Glomerular endothelial cell (primary cell): ENCODE data around the gene STAC3. TPM values are rescaled to one million over a fixed set of nuclear protein-coding genes. Genes with fewer than 3 reads are reported as not detected.

Experiments
- DNase-seq: peaks from one replicate; pipeline ENCODE4 v3.0.0-alpha.2; 2011; ENCODE audit warnings: low read depth, low spot score; ENCODE audit errors: extremely low read depth
- total RNA-seq: library from RNA; depleted of rRNA; stranded (reverse); fragments of >200 nt; gene quantifications from 2 replicates; pipeline ENCODE4 v1.2.3, GENCODE V29; 2015

Gene STAC3
- total RNA-seq, 1 donor from 2014 or later = 0.18 TPM

DNA sequence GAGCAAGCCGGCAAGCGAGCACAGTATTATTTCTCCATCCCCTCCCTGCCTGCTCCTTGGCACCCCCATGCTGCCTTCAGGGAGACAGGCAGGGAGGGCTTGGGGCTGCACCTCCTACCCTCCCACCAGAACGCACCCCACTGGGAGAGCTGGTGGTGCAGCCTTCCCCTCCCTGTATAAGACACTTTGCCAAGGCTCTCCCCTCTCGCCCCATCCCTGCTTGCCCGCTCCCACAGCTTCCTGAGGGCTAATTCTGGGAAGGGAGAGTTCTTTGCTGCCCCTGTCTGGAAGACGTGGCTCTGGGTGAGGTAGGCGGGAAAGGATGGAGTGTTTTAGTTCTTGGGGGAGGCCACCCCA is 38.3 kb downstream of the STAC3 start:
- no peak for DNase-seq

DNA sequence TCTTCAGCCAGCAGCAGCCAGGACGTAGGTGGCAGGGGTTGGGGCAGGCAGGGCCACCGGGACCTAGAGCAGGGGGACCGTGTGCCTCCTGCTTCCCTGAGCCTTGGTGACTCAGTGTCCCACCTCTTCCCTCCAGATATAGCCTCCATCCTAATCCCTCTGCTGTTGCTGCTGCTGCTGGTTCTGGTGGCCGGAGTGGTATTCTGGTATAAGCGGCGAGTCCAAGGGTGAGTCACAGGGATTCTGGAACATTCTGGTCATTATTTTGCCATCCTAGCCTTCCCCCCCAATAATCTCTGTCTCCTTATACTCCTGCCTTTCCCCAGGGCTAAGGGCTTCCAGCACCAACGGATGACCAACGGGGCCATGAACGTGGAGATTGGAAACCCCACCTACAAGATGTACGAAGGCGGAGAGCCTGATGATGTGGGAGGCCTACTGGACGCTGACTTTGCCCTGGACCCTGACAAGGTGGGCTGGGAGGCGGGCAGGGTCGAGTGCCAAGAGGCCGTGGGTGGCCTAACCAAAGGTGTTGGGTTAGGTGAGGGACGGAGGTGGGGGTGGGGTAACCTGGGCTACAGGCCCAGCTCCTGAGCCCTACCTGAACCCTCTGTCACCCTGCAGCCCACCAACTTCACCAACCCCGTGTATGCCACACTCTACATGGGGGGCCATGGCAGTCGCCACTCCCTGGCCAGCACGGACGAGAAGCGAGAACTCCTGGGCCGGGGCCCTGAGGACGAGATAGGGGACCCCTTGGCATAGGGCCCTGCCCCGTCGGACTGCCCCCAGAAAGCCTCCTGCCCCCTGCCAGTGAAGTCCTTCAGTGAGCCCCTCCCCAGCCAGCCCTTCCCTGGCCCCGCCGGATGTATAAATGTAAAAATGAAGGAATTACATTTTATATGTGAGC is 38.9 kb downstream of the STAC3 start:
- no peak for DNase-seq

- DNase-seq = no peak
Observed at GRCh38 chr12:57210926-57211692, 39.9 kb downstream of the STAC3 start.

- no peak for DNase-seq
Observed at GRCh38 chr12:57210461-57210860, 40.5 kb downstream of the STAC3 start.

DNA sequence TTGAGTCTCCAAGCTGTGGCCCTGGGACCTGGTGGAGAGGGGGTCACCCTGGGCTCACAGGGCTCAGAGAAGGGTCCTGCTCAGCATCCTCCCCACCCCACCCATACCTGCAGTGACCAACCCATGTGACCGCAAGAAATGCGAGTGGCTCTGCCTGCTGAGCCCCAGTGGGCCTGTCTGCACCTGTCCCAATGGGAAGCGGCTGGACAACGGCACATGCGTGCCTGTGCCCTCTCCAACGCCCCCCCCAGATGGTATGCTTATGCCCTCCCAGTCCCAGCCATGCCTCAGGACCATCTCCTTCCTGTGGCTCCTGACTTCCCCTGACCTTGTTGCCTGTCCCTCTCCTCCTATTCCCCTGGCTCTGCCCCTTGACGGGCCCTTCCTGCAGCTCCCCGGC is 41.1 kb downstream of the STAC3 start:
- DNase-seq = no peak

GRCh38 chr12:57208631-57209282 is 42.2 kb downstream of the STAC3 start:
- no peak for DNase-seq

- DNase-seq = no peak
Observed at GRCh38 chr12:57207731-57208630, 43.0 kb downstream of the STAC3 start.

- DNase-seq = no peak
Observed at GRCh38 chr12:57205931-57206330, 45.1 kb downstream of the STAC3 start.

DNA sequence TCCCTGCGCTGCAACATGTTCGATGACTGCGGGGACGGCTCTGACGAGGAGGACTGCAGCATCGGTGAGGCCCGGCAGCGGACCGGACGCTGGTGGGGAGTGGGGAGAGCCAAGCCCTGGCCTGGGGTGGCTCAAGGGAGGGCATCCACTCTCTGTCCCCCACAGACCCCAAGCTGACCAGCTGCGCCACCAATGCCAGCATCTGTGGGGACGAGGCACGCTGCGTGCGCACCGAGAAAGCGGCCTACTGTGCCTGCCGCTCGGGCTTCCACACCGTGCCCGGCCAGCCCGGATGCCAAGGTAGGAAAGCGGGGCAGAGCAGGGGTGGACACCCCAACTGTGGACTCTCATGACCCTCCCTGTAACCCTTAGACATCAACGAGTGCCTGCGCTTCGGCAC is 45.8 kb downstream of the STAC3 start:
- DNase-seq = no peak

GRCh38 chr12:57204454-57204853 is 46.5 kb downstream of the STAC3 start:
- DNase-seq = no peak

GRCh38 chr12:57203791-57204190 is 47.2 kb downstream of the STAC3 start:
- no peak for DNase-seq

DNA sequence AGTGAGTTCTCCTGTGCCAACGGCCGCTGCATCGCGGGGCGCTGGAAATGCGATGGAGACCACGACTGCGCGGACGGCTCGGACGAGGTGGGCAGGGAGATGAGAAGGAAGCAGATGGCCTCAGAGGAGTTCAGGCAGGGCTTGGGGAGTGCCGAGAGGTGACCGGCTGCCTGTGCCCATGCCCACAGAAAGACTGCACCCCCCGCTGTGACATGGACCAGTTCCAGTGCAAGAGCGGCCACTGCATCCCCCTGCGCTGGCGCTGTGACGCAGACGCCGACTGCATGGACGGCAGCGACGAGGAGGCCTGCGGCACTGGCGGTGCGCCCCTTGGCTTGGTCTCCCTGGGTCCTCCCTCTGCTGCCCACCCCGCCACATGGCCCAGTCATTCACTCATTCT is 47.8 kb downstream of the STAC3 start:
- no peak for DNase-seq

GRCh38 chr12:57202321-57202720 is 48.7 kb downstream of the STAC3 start:
- no peak for DNase-seq

DNA sequence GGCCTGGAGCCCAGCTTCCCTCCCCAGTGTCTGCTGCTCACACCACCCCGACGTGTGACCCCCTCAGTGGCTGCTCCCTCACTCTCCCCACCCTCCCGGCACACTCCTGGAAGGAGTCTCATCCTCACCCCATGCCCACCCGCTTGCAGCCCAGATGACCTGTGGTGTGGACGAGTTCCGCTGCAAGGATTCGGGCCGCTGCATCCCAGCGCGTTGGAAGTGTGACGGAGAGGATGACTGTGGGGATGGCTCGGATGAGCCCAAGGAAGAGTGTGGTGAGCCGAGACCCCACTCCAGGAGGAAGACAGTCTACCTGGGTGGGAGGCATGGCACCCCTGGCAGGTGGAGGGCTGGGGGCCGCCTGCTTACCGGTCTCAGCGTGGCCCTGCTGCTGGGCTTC is 49.4 kb downstream of the STAC3 start:
- no peak for DNase-seq

GRCh38 chr12:57201219-57201618 is 49.8 kb downstream of the STAC3 start:
- no peak for DNase-seq

- no peak for DNase-seq
Observed at GRCh38 chr12:57200497-57200896, 50.5 kb downstream of the STAC3 start.

- DNase-seq = no peak
Observed at GRCh38 chr12:57199191-57199590, 51.8 kb downstream of the STAC3 start.

DNA sequence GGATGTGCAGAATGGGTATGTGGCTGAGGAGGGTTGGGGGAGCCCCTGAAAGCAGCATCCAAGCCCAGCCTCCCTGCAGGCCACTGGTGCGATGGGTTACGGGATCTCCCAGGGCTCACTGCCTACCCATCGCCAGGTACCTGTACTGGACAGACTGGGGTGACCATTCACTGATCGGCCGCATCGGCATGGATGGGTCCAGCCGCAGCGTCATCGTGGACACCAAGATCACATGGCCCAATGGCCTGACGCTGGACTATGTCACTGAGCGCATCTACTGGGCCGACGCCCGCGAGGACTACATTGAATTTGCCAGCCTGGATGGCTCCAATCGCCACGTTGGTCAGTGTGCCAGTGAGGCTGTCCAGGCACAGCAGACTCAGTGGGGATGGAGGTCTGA is 52.7 kb downstream of the STAC3 start:
- no peak for DNase-seq

GRCh38 chr12:57196956-57197355 is 54.0 kb downstream of the STAC3 start:
- no peak for DNase-seq

DNA sequence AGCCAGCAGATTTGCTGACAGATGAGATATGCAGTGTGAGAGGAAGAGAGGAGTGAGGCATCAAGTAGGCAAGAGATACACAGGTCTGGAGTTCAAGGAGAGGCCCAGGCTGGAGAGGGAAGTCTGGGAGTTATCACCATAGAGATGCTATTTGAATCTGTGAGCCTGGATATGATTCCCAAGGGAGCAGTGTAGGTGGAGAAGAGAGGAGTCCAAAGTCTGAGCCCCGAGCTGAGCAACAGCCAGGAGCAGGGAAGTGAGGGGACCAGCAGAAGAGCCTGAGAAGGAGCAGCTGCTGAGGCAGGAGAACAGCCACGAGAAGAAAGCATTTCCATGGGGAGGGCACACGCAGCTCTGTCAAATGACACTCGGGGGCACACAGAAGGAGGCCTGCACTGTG is 54.5 kb downstream of the STAC3 start:
- DNase-seq = no peak
